GM12878 (cell line): ENCODE results near the gene SYT4. TPM values are rescaled to one million over a fixed set of nuclear protein-coding genes. Genes with fewer than 3 reads are reported as not detected.

Experiments
- ATAC-seq: fragments of 200-7000 bp; cut with Tn5 transposase; 3 replicates; pipeline ENCODE4 v1.9.1; 2020; ENCODE audit warnings: mild to moderate bottlenecking, moderate library complexity
- BruUV-seq: library from RNA; stranded (reverse); fragments of 400-500 nt; replicated peaks from 2 replicates; lab custom pipeline; 2021; lab: Mats Ljungman, UMichigan
- CTCF ChIA-PET: fragments of 300-600 bp; sonication (Branson Sonifier 250); formaldehyde crosslinking; extraction: SDS; loops from one replicate; lab custom pipeline; 2021; ENCODE audit warnings: inconsistent platforms; lab: Yijun Ruan, JAX
- POLR2A ChIA-PET: fragments of 350-600 bp; formaldehyde crosslinking; extraction: SDS; loops from one replicate; lab custom pipeline; 2021; ENCODE audit warnings: inconsistent platforms; lab: Charles Lee
- RAD21 ChIA-PET: fragments of 300-600 bp; sonication (Branson Sonifier 250); formaldehyde crosslinking; loops from one replicate; lab custom pipeline; 2023; ENCODE audit warnings: antibody characterized with exemption; ENCODE audit not compliant: unreplicated experiment; lab: Charles Lee
- SMC1A ChIA-PET: fragments of 300-600 bp; sonication (Branson Sonifier 250); formaldehyde crosslinking; loops from one replicate; lab custom pipeline; 2023; ENCODE audit not compliant: unreplicated experiment, uncharacterized antibody; lab: Charles Lee
- DNase-seq: peaks from one replicate; pipeline ENCODE4 v3.0.0-alpha.2; 2011; ENCODE audit warnings: low read depth, low spot score
- FAIRE-seq: peaks from 3 replicates; lab custom pipeline; 2011; peaks lifted over from hg19 to GRCh38; lab: Jason Lieb, UNC
- H2AFZ ChIP-seq: 2 replicates; pipeline ENCODE4 v1.6.0; 2011; ENCODE audit warnings: low read depth, low read length, control low read depth; ENCODE audit not compliant: control insufficient read depth
- H3K27ac ChIP-seq: 2 replicates; pipeline ENCODE4 v1.5.1; 2011; ENCODE audit warnings: control low read depth; ENCODE audit not compliant: control insufficient read depth, insufficient read depth
- H3K27me3 ChIP-seq, 2 experiments: replicated peaks in 1 of 2; 2 replicates each; pipeline versions ENCODE4 v1.6.0 to v1.6.1; 2011; ENCODE audit warnings: low read length in 1 of 2; ENCODE audit not compliant: control insufficient read depth in 2 of 2, insufficient read depth in 2 of 2
- H3K36me3 ChIP-seq, 2 experiments: 2 replicates each; pipeline ENCODE4 v1.5.1; 2011; ENCODE audit warnings: low read length in 1 of 2; ENCODE audit not compliant: control insufficient read depth in 2 of 2, insufficient read depth in 2 of 2
- H3K4me1 ChIP-seq: 2 replicates; pipeline ENCODE4 v1.6.1; 2011; ENCODE audit warnings: mild to moderate bottlenecking, low read length, moderate library complexity, mixed read lengths; ENCODE audit not compliant: control insufficient read depth, insufficient read depth
- H3K4me2 ChIP-seq: 2 replicates; pipeline ENCODE4 v1.6.0; 2011; ENCODE audit warnings: control low read depth; ENCODE audit not compliant: control insufficient read depth, insufficient read depth
- H3K4me3 ChIP-seq: fragments of 200-600 bp; sonication (generic); 2 replicates; pipeline ENCODE4 v1.5.1; 2016
- H3K79me2 ChIP-seq: 2 replicates; pipeline ENCODE4 v1.6.0; 2011; ENCODE audit warnings: low read length; ENCODE audit not compliant: control insufficient read depth, insufficient read depth
- H3K9ac ChIP-seq: 2 replicates; pipeline ENCODE4 v1.8.0; 2011; ENCODE audit warnings: low read length, control low read depth, mixed read lengths; ENCODE audit not compliant: control insufficient read depth, insufficient read depth
- H3K9me3 ChIP-seq: replicated peaks from 3 replicates; pipeline ENCODE4 v1.5.1; 2011; ENCODE audit warnings: mild to moderate bottlenecking, low read length; ENCODE audit not compliant: control insufficient read depth, insufficient read depth
- H4K20me1 ChIP-seq: 2 replicates; pipeline ENCODE4 v1.6.0; 2011; ENCODE audit not compliant: control insufficient read depth, insufficient read depth
- ASH2L ChIP-seq: fragments of 300-600, 200-600 bp; sonication (generic); IDR thresholded peaks from 2 replicates; pipeline ENCODE4 v1.6.1; 2017; ENCODE audit warnings: low read depth, mild to moderate bottlenecking, borderline replicate concordance
- EED ChIP-seq: sonication (generic); IDR thresholded peaks from 2 replicates; pipeline ENCODE4 v1.6.1; 2016; ENCODE audit warnings: antibody characterized with exemption, low read depth
- HDAC2 ChIP-seq: fragments of 200-600 bp; sonication (generic); IDR thresholded peaks from 2 replicates; pipeline ENCODE4 v1.6.1; 2017
- MTA3 ChIP-seq: IDR thresholded peaks from 2 replicates; pipeline ENCODE4 v1.6.1; 2012; ENCODE audit warnings: low read length, inconsistent platforms, borderline replicate concordance
- NR2C1 ChIP-seq: fragments of 450-650 bp; IDR thresholded peaks from 2 replicates; pipeline ENCODE4 v1.6.1; 2017; ENCODE audit warnings: antibody characterized with exemption, mild to moderate bottlenecking, moderate library complexity
- PAX8 ChIP-seq: fragments of 450-650 bp; IDR thresholded peaks from 2 replicates; pipeline ENCODE4 v1.6.1; 2017; ENCODE audit warnings: mild to moderate bottlenecking, moderate library complexity
- SMC3 ChIP-seq: IDR thresholded peaks from 2 replicates; pipeline ENCODE4 v1.6.1; 2011; ENCODE audit warnings: low read length, improper control_type of control experiment, borderline replicate concordance
- TARDBP ChIP-seq: IDR thresholded peaks from 2 replicates; pipeline ENCODE4 v1.6.1; 2016; ENCODE audit warnings: borderline replicate concordance
- YY1 ChIP-seq: IDR thresholded peaks from 2 replicates; pipeline ENCODE4 v1.6.1; 2011; ENCODE audit warnings: low read depth, mild to moderate bottlenecking, low read length
- ZNF384 ChIP-seq: IDR thresholded peaks from 2 replicates; pipeline ENCODE4 v1.6.1; 2012; ENCODE audit warnings: low read depth, mild to moderate bottlenecking, low read length, improper control_type of control experiment, borderline replicate concordance
- WGBS: methylation state at CpG from one replicate; pipeline ENCODE4 v1.1.6; 2016; ENCODE audit warnings: low lambda C conversion rate; ENCODE audit not compliant: insufficient replicate concordance, insufficient coverage; ENCODE audit errors: missing lambda C conversion rate; 5-methylcytosine and 5-hydroxymethylcytosine counted together
- in situ Hi-C: fragments of 300-500 bp; cut with MboI; formaldehyde crosslinking; loops from 9 replicates; pipeline ENCODE4 v1.14.3; 2018; ENCODE audit warnings: mixed read lengths
- intact Hi-C: fragments of 100-400 bp; cut with micrococcal nuclease; formaldehyde crosslinking; loops from one replicate; pipeline ENCODE4 v1.14.2; 2022; ENCODE audit not compliant: unreplicated experiment
- polyA plus RNA-seq, 11 experiments: library from polyadenylated mRNA; depleted of rRNA in 4 of 11; unstranded in 6 of 11; stranded (reverse) in 5 of 11; fragments of >200 nt; fragmentation: Nextera tagmentation in 4 of 11; fragmentation: Illumina TruSeq in 1 of 11; extraction: Ambion mirVana in 4 of 11; extraction: Trizol in 1 of 11; gene quantifications; 1 replicate in 1 of 11; 2 replicates in 10 of 11; pipeline versions ENCODE4 v1.2.1 to v1.2.3, GENCODE V29; 2011 to 2016; ENCODE audit warnings: inconsistent platforms in 2 of 11, missing spikeins in 2 of 11, low read depth in 1 of 11
- total RNA-seq, 4 experiments: library from RNA; depleted of rRNA in 3 of 4; stranded (reverse); fragments of >200 nt in 3 of 4; fragmentation: Illumina TruSeq in 1 of 4; extraction: Trizol in 1 of 4; gene quantifications; 2 replicates each; pipeline versions ENCODE4 v1.2.1 to v1.2.3, GENCODE V29; 2013 to 2021

Gene SYT4
- total and polyA plus RNA-seq, 10 of the 15 experiments (the other 5 are each of a cell fraction or from before 2014, with no cell fraction given): 0.09 to 0.18 (median 0.11) TPM; not detected in 7

GRCh38 chr18:43283299-43283698 lies 6.0 kb upstream of the SYT4 start:
- Histone ChIP-seq H3K79me2 (no peaks in the 10 kb centered on the region), H2AFZ (no peak overlapping the region), H3K4me3 (no peak overlapping the region), H3K36me3 (no peaks in the 10 kb centered on the region), H4K20me1 (no peaks in the 10 kb centered on the region), H3K4me2 (no peak overlapping the region), H3K27me3 (no peaks in the 10 kb centered on the region; a peak in 1 of 4 replicates), H3K9me3 (no peaks in the 10 kb centered on the region), H3K9ac (no peak overlapping the region), H3K4me1 (no peaks in the 10 kb centered on the region), H3K27ac (no peak overlapping the region)
- ChIA-PET SMC1A (no interaction called here), POLR2A (no interaction called here), RAD21 (no interaction called here), CTCF (interaction anchor here (1.4 kb wide), 1 partner anchor 11 kb away, joined by 9 read pairs; no protein-coding TSS in a partner anchor)
- WGBS: 53% methylated on average over 16 of the region's 16 CpGs
- FAIRE-seq: no peak
- no TSS peak for BruUV-seq
- ATAC-seq: no peak
- intact Hi-C loops: no loop called here
- DNase-seq: no peak
- in situ Hi-C loops: no loop called here
- no peak for TF ChIP-seq ASH2L
- no peak for TF ChIP-seq MTA3
- TF ChIP-seq EED: no peak
- TF ChIP-seq YY1: no peak
- TF ChIP-seq ZNF384: no peak

GRCh38 chr18:43279015-43279744 lies 1.9 kb upstream of the SYT4 start:
- intact Hi-C loops (no loop called here), in situ Hi-C loops (loop anchor here (10.0 kb wide), 1 partner anchor 1174 kb away; no protein-coding TSS in a partner anchor)
- 3% methylated on average over 6 of the region's 6 CpGs for WGBS
- CTCF ChIA-PET: no interaction called here
- H3K4me1 ChIP-seq: no peaks in the 10 kb centered on the region
- H3K9me3 ChIP-seq: no peaks in the 10 kb centered on the region
- RAD21 ChIA-PET: no interaction called here
- H3K9ac ChIP-seq: no peak overlapping the region
- POLR2A ChIA-PET: no interaction called here
- SMC1A ChIA-PET: interaction anchor here (1.2 kb wide), 1 partner anchor 1165 kb away, joined by 5 read pairs; no protein-coding TSS in a partner anchor
- H3K4me3 ChIP-seq: no peak overlapping the region
- no peaks in the 10 kb centered on the region for H4K20me1 ChIP-seq
- ATAC-seq (peak; percentile 63), DNase-seq (no peak), FAIRE-seq (no peak)
- BruUV-seq: no TSS peak
- H3K4me2 ChIP-seq: no peak overlapping the region
- H2AFZ ChIP-seq: no peak overlapping the region
- TF ChIP-seq NR2C1: no peak
- TF ChIP-seq PAX8: no peak
- TF ChIP-seq SMC3: no peak
- no peak for TF ChIP-seq TARDBP
- TF ChIP-seq HDAC2: no peak
- no peak overlapping the region for H3K27ac ChIP-seq
- no peaks in the 10 kb centered on the region for H3K79me2 ChIP-seq
- H3K36me3 ChIP-seq: no peaks in the 10 kb centered on the region
- H3K27me3 ChIP-seq: peaks cover 1 to 2% of the 10 kb centered on the region in 2 experiments; a peak in 3 of 4 replicates
